K562 (cell line): ENCODE results near the gene FSCN2.

Experiments used
- CREB1 ChIP-seq, 2 experiments: sonication (generic) in 1 of 2; formaldehyde crosslinking in 1 of 2; IDR thresholded peaks; 2 replicates each; pipeline versions ENCODE4 v1.6.1 to v1.8.0; 2012 to 2022; ENCODE audit warnings: inconsistent platforms in 1 of 2, mild to moderate bottlenecking in 1 of 2, missing genetic modification reagents in 1 of 2, moderate library complexity in 1 of 2
- CTCF ChIP-seq, 3 experiments: IDR thresholded peaks in 2 of 3; conservative IDR thresholded peaks in 1 of 3; 2 replicates each; pipeline ENCODE4 v1.5.1; 2011 to 2012; ENCODE audit warnings: low read length in 3 of 3, mild to moderate bottlenecking in 3 of 3, control low read depth in 2 of 3, improper control_type of control experiment in 1 of 3, inconsistent platforms in 1 of 3, low read depth in 1 of 3, mixed read lengths in 1 of 3, moderate library complexity in 1 of 3; ENCODE audit not compliant: insufficient read depth in 2 of 3
- E2F5 ChIP-seq: sonication (generic); formaldehyde crosslinking; IDR thresholded peaks from 2 replicates; pipeline ENCODE4 v1.8.0; 2022; ENCODE audit warnings: mild to moderate bottlenecking, missing genetic modification reagents
- GATA2 ChIP-seq: sonication (generic); formaldehyde crosslinking; IDR thresholded peaks from 2 replicates; pipeline ENCODE4 v1.4.0; 2020; ENCODE audit warnings: mild to moderate bottlenecking, missing genetic modification reagents
- JUND ChIP-seq, 2 experiments: IDR thresholded peaks; 2 replicates in 1 of 2; 3 replicates in 1 of 2; pipeline ENCODE4 v1.6.1; 2011; ENCODE audit warnings: borderline replicate concordance in 2 of 2, low read depth in 2 of 2, low read length in 2 of 2, improper control_type of control experiment in 1 of 2, missing biosample characterization in 1 of 2, missing genetic modification characterization in 1 of 2, missing genetic modification reagents in 1 of 2
- NBN ChIP-seq: fragments of 450-650 bp; IDR thresholded peaks from 2 replicates; pipeline ENCODE4 v1.6.1; 2016; ENCODE audit warnings: low read depth, mild to moderate bottlenecking
- PHB2 ChIP-seq: fragments of 450-650 bp; IDR thresholded peaks from 2 replicates; pipeline ENCODE4 v1.6.1; 2017; ENCODE audit warnings: low read depth
- POLR2A ChIP-seq: fragments of 450-650 bp; conservative IDR thresholded peaks from 2 replicates; pipeline ENCODE4 v1.6.1; 2016
- RAD21 ChIP-seq, 2 experiments: fragments of 250-450 bp in 1 of 2; fragments of 450-650 bp in 1 of 2; sonication (Bioruptor Pico) in 1 of 2; formaldehyde crosslinking in 1 of 2; IDR thresholded peaks in 1 of 2; conservative IDR thresholded peaks in 1 of 2; 2 replicates each; pipeline versions ENCODE4 v1.4.0 to v1.8.0; 2020 to 2022; ENCODE audit warnings: mild to moderate bottlenecking in 2 of 2, moderate library complexity in 1 of 2
- SP1 ChIP-seq: sonication (generic); formaldehyde crosslinking; IDR thresholded peaks from 2 replicates; pipeline ENCODE4 v1.8.1; 2022; ENCODE audit warnings: mild to moderate bottlenecking, missing genetic modification reagents
- TEAD4 ChIP-seq, 2 experiments: sonication (generic) in 1 of 2; formaldehyde crosslinking in 1 of 2; IDR thresholded peaks; 2 replicates each; pipeline versions ENCODE4 v1.6.1 to v1.8.0; 2012 to 2022; ENCODE audit warnings: borderline replicate concordance in 1 of 2, inconsistent platforms in 1 of 2, low read length in 1 of 2, mild to moderate bottlenecking in 1 of 2, missing genetic modification reagents in 1 of 2
- ZNF121 ChIP-seq: sonication (generic); formaldehyde crosslinking; conservative IDR thresholded peaks from 2 replicates; pipeline ENCODE4 v1.8.0; 2022; ENCODE audit warnings: missing genetic modification reagents
- TF ChIP-seq, protein P1 (sequence below): sonication (generic); formaldehyde crosslinking; IDR thresholded peaks from 2 replicates; pipeline ENCODE4 v1.8.0; 2023; ENCODE audit warnings: mild to moderate bottlenecking, missing genetic modification reagents

DNA sequence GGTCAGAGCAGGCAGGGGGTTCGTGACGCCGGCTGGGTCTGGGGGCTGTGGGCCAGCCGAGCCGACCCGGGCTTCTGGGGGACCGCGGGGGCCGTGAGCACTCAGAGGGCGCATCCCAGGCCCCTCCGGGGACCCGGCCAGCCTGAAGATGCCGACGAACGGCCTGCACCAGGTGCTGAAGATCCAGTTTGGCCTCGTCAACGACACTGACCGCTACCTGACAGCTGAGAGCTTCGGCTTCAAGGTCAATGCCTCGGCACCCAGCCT is 140 bp downstream of the FSCN2 start:
- TF ChIP-seq ZNF121 (CRISPR knock-in tag) (no peak), RAD21 (CRISPR knock-in tag; conservative IDR thresholded peaks at IDR 0.05 in 1 of 2, IDR thresholded peaks at IDR 0.05 in 1 of 2) (no peak), E2F5 (CRISPR knock-in tag) (no peak), GATA2 (CRISPR knock-in tag) (no peak), CREB1 (IDR thresholded peaks at IDR 0.05) (no peak), CREB1 (CRISPR knock-in tag; IDR thresholded peaks at IDR 0.05) (no peak), CTCF (IDR thresholded peaks at IDR 0.05 in 2 of 3, conservative IDR thresholded peaks at IDR 0.05 in 1 of 3; ENCODE audit: insufficient read depth in 2 of 3, low read depth in 1 of 3, low read length in 3 of 3) (no peak), TEAD4 (IDR thresholded peaks at IDR 0.05; ENCODE audit: low read length) (no peak), TEAD4 (CRISPR knock-in tag; IDR thresholded peaks at IDR 0.05; ENCODE audit: borderline replicate concordance) (no peak), SP1 (CRISPR knock-in tag) (no peak), POLR2A (no peak), NBN (no peak), JUND (IDR thresholded peaks at IDR 0.05; ENCODE audit: borderline replicate concordance, low read depth, low read length) (no peak), JUND (tag; IDR thresholded peaks at IDR 0.05; ENCODE audit: borderline replicate concordance, low read depth, low read length) (no peak), PHB2 (no peak)
- TF ChIP-seq, protein P1, sequence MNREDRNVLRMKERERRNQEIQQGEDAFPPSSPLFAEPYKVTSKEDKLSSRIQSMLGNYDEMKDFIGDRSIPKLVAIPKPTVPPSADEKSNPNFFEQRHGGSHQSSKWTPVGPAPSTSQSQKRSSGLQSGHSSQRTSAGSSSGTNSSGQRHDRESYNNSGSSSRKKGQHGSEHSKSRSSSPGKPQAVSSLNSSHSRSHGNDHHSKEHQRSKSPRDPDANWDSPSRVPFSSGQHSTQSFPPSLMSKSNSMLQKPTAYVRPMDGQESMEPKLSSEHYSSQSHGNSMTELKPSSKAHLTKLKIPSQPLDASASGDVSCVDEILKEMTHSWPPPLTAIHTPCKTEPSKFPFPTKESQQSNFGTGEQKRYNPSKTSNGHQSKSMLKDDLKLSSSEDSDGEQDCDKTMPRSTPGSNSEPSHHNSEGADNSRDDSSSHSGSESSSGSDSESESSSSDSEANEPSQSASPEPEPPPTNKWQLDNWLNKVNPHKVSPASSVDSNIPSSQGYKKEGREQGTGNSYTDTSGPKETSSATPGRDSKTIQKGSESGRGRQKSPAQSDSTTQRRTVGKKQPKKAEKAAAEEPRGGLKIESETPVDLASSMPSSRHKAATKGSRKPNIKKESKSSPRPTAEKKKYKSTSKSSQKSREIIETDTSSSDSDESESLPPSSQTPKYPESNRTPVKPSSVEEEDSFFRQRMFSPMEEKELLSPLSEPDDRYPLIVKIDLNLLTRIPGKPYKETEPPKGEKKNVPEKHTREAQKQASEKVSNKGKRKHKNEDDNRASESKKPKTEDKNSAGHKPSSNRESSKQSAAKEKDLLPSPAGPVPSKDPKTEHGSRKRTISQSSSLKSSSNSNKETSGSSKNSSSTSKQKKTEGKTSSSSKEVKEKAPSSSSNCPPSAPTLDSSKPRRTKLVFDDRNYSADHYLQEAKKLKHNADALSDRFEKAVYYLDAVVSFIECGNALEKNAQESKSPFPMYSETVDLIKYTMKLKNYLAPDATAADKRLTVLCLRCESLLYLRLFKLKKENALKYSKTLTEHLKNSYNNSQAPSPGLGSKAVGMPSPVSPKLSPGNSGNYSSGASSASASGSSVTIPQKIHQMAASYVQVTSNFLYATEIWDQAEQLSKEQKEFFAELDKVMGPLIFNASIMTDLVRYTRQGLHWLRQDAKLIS (CRISPR knock-in tag): no peak
